Activated CD4-positive, alpha-beta T cell treated with anti-CD3 and anti-CD28 coated beads for 4 hours (primary cell): ENCODE data around the gene AXIN1.
"Not testable (repeated sequence)": the region's sequence is repeated elsewhere in the genome, so short reads cannot be mapped to it uniquely, and the experiment has no call there.

ENCODE experiments used
- DNase-seq, 2 donors: peaks; one replicate each; pipeline ENCODE4 v3.0.0-alpha.2; 2020

AXIN1 gene

DNA sequence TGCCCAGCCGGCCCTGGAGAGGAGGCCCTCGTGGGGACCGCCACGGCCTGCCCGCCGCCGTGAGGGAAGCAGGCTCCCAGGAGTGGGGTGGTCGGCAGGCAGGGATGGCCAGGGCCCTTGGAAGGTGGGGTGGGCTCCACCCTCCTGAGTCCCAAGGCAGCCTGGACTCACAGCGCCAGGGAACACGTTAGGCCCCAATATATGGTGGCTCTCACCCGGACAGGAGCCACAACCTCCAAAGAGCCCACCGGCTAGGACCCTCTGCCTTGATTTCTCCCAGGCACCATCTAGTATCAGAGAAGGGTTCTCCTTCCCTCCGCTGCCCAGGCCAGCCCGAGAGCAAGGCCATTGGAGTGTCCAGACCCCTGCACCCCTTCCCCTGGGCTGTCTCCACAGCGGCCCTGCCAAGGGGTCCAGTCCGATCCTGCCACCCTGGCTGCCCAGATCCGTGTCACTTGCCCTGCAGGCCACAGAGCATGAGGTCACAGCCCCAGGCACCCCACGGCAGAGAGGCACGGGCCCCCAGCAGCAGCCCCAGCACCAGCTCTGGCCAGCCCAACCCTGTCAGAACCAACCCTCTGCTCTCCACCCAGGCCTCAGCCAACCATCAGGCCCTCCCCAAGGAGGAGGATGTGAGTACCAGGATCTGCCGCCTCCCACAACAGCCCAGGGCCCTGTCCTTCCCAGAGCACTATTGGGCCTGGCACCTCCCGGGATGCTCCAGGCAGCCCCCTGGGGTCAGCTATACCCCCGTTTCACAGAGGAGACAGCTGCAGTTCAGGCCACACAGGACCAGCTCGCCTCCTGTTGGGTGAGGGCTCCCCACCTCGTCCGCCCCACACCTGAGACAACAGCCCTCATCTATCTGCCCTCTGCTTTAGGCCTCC, 1.1 kb upstream of the AXIN1 start:
- no peak for DNase-seq

DNA sequence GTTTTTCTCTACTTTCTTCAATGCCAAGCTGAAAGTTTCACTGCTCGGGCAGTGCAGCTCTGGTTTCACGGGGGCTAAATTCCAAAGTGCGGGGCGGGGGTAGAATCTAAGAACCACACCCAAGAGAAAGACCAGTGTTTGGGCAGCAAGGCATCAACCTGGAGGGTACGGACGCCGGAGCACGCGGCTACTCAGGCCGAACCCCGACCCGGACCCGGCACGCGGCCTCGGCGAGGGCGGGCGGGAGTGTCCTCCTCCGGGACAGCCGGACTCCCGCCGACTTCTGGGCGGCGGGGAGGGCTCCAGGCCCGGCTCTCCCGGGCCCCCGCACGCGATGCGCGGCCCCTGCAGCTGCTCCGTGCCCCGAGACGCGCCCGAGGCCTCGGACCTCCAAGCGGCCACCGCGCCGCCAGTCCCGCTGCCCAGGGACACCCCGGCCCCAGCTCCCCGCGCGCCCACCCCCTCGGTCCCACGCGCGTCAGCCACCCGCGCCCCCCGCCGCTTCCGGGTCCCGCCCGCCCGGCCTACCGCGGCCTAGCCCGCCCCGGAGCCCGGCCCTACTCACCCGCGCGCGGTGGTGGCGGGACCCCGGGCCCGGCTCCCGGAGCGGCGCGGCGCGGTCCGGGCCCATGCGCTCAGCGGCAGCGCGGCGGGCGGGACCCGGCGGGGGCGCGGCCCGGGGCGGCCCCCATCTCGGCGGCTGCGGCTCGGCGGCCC, 561 bp downstream of the AXIN1 start:
- peak; percentile 28 to 38 for DNase-seq

DNA sequence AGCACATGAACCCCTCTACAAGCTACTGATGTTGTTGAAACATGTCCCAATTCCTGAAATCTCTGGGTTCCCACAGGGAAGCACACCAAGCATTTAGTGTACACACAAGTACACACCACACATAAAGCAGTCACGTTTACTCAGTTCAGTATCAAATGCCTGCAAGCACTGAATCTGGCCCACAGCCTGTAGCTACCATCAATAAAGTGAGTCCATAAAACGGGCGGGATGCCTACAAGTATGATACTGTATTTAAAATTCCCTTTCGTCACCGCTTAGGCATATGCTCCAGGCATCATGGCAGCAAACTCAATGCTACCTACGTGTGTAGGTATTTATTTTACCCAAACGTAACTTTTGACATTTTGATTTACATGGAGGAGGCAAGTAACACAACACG, 2.3 kb downstream of the AXIN1 start:
- no peak for DNase-seq

DNA sequence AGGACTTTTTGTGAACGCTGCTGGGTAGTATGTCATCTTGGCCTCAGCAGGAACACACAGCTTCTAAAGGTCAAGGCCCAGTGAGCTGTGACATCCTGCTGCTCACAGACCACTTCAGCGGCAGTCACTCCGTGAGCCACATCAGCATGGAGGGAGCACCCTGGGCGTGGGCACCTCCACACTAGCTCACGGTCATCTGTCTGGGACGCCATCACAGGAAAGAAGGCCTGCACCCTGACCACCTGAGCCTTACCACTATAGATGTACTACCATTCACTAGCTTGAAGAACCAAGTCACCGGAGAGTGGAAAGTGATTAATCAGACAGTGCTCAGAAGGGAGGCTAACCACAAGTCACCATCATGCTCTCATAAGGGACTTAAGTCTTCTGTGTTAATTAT, 3.3 kb downstream of the AXIN1 start:
- no peak for DNase-seq

DNA sequence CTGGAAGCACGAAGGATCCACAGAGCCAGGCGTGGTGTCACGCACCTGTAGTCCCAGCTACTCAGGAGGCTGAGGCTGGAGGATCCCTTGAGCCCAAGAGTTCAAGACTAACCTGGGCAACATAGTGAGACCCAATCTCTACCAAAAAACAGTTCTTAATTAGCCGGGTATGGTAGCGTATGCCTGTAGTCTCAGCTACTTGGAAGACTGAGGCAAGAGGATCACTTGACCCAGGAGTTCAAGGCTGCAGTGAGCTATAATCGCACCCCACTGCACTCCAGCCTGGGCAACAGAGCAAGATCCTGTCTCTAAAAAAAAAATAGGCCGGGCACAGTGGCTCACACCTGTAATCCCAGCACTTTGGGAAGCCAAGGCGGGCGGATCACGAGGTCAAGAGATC, 4.0 kb downstream of the AXIN1 start:
- DNase-seq, result not testable (repeated sequence)

DNA sequence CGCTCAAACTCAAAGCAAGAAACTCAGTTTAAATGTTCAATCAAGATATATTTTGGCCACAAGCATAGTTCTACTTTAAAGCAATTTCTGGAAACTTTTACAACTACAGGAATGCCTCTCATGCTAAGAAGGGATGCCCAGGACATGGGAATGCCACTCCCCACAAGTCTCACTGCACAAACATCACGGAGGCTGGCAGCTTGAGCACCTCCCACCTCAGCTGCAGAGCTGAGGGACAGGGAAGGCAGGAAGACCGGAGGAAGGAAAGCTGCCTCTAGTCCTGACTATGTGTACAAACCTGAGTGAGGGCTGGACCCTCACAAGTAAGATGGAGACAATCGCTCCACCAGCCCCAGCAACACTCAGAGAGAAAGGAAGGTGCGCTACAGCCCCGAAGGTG, 5.3 kb downstream of the AXIN1 start:
- DNase-seq, result no peak

DNA sequence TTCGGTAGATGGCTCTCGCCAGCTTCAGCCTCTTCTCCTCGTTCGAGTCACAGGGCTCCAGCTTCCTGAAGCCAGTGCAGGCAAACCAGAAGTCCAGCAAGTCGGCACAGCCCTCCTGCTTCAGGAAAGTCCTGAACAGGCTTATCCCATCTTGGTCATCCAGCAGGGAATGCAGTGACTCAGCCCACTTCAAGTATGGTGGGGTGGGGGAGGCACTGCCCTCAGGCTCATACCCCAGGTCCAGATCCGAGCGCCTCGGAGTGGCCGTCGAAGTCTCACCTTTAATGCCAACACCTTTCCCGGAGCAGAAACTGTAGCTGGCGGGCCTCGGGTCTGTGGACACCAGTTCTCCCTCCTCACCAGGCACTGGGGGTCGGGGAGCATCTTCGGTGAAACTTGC, 5.9 kb downstream of the AXIN1 start:
- DNase-seq, result no peak

DNA sequence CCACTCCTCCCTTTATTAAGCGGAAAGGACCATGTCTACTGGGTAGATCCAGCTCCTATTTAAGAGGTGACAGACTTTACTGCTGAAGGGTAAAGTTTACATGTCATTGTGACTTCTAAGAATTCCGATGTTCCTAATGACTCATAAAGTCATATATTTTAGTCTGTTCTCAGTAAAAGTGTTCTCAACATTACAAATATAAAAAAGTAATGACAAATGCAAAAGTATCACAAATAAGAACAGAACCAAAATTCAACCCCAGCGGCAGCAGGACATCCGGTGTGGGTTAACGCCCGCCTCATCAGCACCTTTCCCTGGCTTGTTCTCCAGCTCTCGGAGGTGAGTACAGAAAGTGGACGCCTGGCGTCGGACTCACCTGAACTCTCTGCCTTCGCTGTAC, 6.8 kb downstream of the AXIN1 start:
- no peak for DNase-seq

DNA sequence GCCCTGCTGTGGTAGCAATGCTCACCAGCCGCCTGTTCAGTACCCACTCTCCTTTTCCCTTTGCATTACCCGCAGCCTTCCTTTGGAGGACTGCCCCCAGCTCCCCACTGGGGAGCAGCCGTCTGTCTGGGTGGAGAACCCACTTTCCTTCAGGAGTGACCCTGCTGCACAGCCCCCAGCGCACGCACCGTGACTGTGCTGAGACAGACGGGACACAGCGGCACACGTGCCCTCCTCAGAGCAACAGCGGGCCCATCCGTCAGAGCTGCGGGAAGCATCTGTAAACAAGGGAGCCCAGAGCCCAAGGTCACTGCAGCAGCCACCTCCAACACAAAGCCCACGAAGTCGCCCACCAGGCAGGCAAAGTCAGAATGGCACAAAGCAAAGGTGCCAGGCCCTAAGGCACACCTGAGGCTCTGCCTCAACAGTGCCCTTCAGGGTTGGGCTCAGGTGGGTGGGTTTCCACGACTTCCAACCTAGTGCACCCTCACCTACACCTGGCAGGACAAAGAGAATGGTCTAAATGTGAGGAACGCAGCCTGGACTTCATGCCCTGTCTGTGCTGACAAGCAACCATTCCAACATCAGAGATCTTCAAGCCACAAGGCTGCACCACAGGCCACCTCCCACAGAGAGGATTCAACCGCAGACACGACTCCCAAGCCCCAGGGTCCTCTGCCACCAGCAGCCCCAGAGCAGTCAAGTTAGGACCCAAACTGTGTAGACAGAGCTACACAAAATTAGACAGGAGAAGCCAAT, 9.9 kb downstream of the AXIN1 start:
- no peak for DNase-seq

DNA sequence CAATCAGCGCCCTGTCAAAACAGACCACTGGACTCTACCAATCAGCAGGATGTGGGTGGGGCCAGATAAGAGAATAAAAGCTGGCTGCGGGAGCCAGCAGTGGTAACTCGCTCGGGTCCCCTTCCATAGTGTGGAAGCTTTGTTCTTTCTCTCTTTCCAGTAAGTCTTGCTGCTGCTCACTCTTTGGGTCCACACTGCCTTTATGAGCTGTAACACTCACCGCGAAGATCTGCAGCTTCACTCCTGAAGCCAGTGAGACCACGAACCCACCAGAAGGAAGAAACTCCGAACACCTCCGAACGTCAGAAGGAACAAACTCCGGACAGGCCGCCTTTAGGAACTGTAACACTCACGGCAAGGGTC, 10.6 kb downstream of the AXIN1 start:
- not testable (repeated sequence) for DNase-seq

DNA sequence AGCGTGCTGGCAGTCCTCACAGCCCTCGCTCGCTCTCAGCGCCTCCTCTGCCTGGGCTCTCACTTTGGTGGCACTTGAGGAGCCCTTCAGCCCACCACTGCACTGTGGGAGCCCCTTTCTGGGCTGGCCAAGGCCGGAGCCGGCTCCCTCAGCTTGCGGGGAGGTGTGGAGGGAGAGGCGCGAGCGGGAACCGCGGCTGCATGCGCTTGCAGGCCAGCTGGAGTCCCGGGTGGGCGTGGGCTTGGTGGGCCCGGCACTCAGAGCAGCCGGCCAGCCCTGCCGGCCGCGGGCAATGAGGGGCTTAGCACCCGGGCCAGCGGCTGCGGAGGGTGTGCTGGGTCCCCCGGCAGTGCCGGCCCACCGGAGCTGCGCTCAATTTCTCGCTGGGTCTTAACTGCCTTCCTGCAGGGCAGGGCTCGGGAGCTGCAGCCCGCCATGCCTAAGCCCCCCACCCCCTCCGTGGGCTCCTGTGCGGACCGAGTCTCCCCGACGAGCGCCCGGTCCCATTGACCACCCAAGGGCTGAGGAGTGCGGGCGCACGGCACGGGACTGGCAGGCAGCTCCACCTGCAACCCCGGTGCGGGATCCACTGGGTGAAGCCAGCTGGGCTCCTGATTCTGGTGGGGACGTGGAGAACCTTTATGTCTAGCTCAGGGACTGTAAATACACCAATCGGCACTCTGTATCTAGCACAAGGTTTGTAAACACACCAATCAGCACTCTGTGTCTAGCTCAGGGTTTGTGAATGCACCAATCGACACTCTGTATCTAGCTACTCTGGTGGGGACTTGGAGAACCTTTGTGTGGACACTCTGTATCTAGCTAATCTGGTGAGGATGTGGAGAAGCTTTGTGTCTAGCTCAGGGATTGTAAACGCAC, 11.2 kb downstream of the AXIN1 start:
- DNase-seq, result not testable (repeated sequence)

DNA sequence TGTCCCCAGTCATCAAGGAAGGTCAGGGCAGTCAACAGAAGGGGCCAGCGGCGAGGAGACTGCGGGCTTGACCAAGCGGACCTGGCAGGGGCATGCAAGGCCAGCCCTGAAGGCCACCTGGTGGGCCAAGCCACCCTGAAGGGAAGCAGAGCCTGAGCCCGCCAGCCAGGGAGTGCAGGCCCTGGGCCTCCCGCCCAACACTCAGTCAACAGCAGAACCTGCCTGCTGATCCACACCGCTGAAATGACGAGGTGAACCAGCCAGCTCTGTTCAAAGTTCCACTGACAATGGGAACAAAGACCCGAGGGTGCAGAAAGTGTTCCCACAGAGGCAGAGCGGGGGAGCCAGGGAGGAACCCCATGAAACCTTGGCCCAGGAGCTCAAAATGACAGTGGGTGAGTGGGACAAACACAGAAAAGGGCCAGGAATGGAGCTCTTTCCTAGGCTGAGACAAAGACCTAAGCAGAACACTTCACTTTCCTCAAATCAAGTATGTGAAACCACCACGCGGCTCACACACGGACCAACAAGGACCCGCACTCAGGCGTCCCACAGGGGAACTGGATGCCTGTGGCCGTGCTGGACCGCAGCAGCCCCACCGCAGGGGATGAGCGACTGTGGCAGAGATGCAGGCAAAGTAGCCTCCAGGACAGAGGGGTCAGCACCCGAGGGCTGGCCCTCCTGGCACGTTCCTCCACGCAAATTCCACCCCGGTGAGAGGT, 12.0 kb downstream of the AXIN1 start:
- DNase-seq, result no peak

DNA sequence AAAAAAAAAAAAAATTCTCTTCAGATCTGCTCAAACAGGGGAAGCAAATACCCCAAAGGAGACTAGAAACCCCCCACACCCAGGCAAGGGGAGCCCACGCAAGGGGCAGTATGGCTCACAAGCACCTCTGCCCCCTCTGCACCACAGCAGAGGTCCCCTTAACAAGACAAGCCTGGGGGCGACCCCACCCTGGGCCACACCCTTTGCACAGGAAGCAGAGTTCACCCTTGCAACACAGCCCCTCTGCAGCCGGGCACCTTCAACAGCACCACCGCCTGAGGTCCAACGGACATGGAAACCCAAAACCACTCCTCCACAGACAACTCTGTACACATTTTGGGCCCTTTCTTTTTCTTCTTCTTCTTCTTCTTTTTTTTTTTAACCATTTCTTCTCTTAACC, 12.8 kb downstream of the AXIN1 start:
- no peak for DNase-seq

DNA sequence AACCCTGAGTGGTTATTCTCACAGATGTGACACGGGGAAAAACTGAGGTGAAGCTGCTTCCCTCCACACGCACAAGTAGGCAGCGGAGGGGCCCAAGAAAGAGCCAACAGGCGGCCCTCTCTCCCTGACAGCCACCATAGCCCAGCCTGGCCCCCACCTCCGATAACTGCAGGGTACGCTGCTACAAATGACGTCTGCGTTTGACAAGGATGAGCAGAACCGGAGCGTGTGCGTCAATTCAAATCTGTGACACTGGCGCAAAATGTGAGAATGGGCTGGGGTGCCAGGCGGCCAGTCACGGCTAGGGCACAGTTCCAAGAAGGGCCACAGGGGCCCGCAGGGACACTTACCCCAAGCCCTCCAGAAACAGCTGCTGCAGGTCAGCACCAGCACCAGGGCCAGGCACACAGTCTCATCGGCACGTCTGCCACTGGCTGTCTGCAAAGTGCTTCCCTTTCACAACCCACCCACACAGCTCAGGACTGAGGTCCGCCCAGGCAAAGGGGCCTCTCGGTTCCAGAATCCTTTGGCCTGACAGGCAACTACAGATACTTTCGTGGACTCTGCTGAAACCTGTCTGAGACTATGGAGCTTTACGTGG, 14.4 kb downstream of the AXIN1 start:
- no peak for DNase-seq

DNA sequence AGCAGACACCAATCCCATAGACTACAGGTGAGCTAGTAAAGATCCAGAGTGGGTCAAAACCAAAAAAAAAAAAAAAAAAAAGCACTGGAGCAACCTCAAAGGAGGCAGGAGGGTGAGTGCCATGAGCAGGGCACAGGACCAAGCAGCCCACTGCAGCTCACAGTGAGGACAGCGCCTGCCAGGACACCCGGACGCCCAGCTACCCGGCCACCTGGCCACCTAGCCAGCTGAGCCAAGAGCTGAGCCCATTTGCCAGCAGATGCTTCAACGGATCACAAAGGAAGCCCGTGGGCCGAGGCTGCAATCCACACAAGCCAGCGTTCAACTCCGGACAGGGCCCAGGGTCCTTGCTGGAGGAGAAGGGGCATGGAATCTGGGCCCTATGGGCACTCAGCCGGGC, 15.1 kb downstream of the AXIN1 start:
- no peak for DNase-seq

DNA sequence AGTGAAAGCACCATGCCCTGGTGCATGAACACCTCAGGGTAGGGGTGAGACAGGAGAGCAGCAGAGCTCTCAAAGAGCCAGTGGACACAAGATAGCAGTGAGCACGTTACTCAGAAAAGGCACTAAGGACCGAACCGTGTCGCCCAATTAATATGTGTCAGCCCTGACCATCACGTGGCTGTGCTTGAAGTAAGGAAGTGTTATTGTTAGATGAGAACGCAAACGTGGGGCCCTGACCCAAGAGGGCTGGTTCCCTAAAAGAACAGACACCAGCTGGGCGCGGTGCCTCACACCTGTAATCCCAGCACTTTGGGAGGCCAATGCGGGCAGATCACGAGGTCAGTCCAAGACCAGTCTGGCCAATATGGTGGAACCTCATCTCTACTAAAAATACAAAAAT, 16.3 kb downstream of the AXIN1 start:
- DNase-seq, result no peak

DNA sequence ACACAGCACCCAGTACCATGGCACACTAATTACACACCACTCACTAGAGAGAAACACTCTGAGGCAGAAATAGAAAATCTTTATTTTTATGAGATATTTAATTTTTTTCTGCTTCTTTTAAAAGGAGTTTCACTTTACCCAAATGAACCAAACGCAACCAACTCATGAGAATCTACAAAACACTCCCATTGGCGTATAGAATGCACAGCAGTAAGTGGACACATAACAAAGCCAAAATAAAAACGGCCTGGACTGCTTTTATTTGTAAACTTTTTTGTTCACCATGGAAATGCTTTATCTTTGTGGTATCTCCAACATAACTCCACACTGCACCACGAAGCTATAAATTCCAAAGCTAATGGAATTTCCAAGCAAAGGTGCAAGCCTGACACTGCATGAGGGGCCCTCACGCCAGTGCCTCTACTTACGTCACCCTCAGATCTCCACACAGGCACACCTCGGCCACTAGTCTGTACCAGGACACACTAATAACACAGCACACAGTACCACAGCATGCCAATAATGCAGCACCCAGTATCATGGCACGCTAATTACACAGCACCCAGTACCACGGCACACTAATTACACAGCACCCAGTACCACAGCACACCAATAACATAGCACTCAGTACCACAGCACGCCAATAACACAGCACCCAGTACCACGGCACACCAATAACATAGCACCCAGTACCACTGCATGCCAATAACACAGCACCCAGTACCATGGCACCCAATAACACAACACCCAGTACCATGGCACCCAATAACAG, 17.5 kb downstream of the AXIN1 start:
- DNase-seq, result not testable (repeated sequence)

DNA sequence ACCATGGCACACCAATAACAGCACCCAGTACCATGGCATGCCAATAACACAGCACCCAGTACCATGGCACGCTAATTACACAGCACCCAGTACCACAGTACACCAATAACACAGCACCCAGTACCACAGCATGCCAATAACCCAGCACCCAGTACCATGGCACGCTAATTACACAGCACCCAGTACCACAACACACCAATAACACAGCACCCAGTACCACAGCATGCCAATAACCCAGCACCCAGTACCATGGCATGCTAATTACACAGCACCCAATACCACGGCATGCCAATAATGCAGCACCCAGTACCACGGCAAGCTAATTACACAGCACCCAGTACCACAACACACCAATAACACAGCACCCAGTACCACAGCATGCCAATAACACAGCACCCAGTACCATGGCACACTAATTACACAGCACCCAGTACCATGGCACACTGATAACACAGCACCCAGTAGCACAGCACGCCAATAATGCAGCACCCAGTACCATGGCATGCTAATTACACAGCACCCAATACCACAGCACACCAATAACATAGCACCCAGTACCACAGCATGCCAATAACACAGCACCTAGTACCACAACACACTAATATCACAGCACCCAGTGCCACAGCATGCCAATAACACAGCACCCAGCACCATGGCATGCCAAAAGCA, 18.2 kb downstream of the AXIN1 start:
- not testable (repeated sequence) for DNase-seq

DNA sequence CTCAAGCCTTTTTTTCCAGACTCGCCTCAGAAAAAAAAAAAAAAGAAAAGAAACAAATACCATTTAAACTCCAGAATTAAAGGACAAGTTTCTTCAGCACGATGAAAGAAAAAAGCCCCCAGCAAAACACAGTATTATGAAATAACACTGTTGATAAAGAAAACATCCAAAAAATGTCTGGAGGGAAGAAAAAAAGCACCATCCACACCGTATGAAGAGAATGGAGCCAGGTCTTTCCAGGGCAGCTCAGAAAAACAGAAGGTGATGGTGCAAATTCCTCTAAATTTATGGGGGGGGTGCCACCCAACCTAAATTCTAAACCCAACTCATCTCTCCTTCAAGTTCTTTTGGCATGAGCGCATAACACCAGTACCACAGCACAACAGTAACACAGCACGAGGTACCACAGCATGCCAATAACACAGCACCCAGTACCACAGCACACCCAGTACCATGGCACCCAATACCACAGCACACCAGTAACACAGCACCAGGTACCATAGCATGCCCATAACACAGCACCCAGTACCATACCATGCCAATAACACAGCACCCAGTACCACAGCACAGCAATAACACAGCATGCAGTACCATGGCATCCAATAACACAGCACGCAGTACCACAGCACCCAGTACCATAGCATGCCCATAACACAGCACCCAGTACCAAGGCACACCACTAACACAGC, 19.0 kb downstream of the AXIN1 start:
- no peak for DNase-seq
